A549 (cell line): Measurements from ENCODE around the gene CDKN1C.

Experiments
- CTCF ChIP-seq: fragments of >200 bp; sonication (Bioruptor Twin); formaldehyde crosslinking; IDR thresholded peaks from 3 replicates; pipeline ENCODE4 v1.5.1; 2016
- POLR2A ChIP-seq: IDR thresholded peaks from 2 replicates; pipeline ENCODE4 v1.6.1; 2012; ENCODE audit warnings: mild to moderate bottlenecking, low read length

- TF ChIP-seq POLR2A (no peak), CTCF (no peak)
These were observed 1.4 kb downstream of the CDKN1C start for GRCh38 chr11:2883979-2884815.
